Activated CD8-positive, alpha-beta T cell treated with anti-CD3 and anti-CD28 coated beads for 36 hours (primary cell): ENCODE results near the gene SPSB2. TPM values are rescaled to one million over a fixed set of nuclear protein-coding genes. Genes with fewer than 3 reads are reported as not detected.

Source experiments
- ATAC-seq: fragments of 200-7000 bp; cut with Tn5 transposase; one replicate; pipeline ENCODE4 v1.10.0; 2021; ENCODE audit warnings: mild to moderate bottlenecking, moderate library complexity
- CTCF ChIA-PET: fragments of 350-600 bp; sonication (Branson Sonifier 250); formaldehyde crosslinking; loops from one replicate; lab custom pipeline; 2021; ENCODE audit warnings: antibody characterized with exemption; lab: Charles Lee
- POLR2A ChIA-PET: fragments of 350-600 bp; sonication (Branson Sonifier 250); formaldehyde crosslinking; loops from one replicate; lab custom pipeline; 2021; ENCODE audit warnings: antibody characterized with exemption; lab: Charles Lee
- DNase-seq: peaks from one replicate; pipeline ENCODE4 v3.0.0-alpha.2; 2020
- H3K27ac Mint-ChIP-seq: one replicate; pipeline ENCODE4 v1.8.0; 2021; ENCODE audit warnings: mild to moderate bottlenecking, mixed read lengths
- H3K27me3 Mint-ChIP-seq: one replicate; pipeline ENCODE4 v1.8.0; 2021; ENCODE audit warnings: mixed read lengths
- H3K36me3 Mint-ChIP-seq: one replicate; pipeline ENCODE4 v1.8.0; 2021; ENCODE audit warnings: low read depth, mixed read lengths
- H3K4me1 Mint-ChIP-seq: one replicate; pipeline ENCODE4 v1.8.0; 2021; ENCODE audit warnings: low read depth, mixed read lengths
- H3K4me3 Mint-ChIP-seq: one replicate; pipeline ENCODE4 v1.8.0; 2021; ENCODE audit warnings: mild to moderate bottlenecking, moderate library complexity, mixed read lengths
- H3K9me3 Mint-ChIP-seq: one replicate; pipeline ENCODE4 v1.8.0; 2021; ENCODE audit warnings: mixed read lengths
- CTCF ChIP-seq: fragments of 200-600 bp; IDR thresholded peaks from one replicate; pipeline ENCODE4 v1.8.0; 2022; ENCODE audit warnings: antibody characterized with exemption, mild to moderate bottlenecking
- intact Hi-C: fragments of 100-400 bp; cut with micrococcal nuclease; formaldehyde crosslinking; loops from one replicate; pipeline ENCODE4 v1.10.0; 2022
- total RNA-seq, 2 experiments: library from RNA; stranded (reverse); gene quantifications; one replicate each; pipeline ENCODE4 v1.2.3, GENCODE V29; 2021

The SPSB2 gene
- total RNA-seq, 2 experiments from 2014 or later: 2.2 to 2.6 TPM

GRCh38 chr12:6836851-6837250 lies 36.3 kb downstream of the SPSB2 start:
- POLR2A ChIA-PET: interaction anchor here (0.6 to 1.2 kb wide), 4 partner anchors 13 to 112 kb away, joined by 3 to 5 read pairs (median 3); partner anchors contain the start of gene CDCA3
- Mint-ChIP-seq H3K27me3 (no peaks in the 10 kb centered on the region), H3K9me3 (no peaks in the 10 kb centered on the region), H3K4me3 (no peak overlapping the region), H3K36me3 (no peaks in the 10 kb centered on the region), H3K27ac (no peak overlapping the region), H3K4me1 (peaks cover 11% of the 10 kb centered on the region)
- DNase-seq (no peak), ATAC-seq (no peak)
- CTCF ChIA-PET: interaction anchor here (0.8 to 17.9 kb wide), 12 partner anchors 8 to 236 kb away, joined by 3 to 341 read pairs (median 7); partner anchors contain the start of genes CDCA3, COPS7A, MLF2 and P3H3
- TF ChIP-seq CTCF: no peak
- intact Hi-C loops: no loop called here

GRCh38 chr12:6834873-6835272 lies 38.2 kb downstream of the SPSB2 start:
- intact Hi-C loops: no loop called here
- H3K9me3 Mint-ChIP-seq: no peaks in the 10 kb centered on the region
- peaks cover 11% of the 10 kb centered on the region for H3K4me1 Mint-ChIP-seq
- TF ChIP-seq CTCF: no peak
- POLR2A ChIA-PET: interaction anchor here (0.5 to 1.6 kb wide), 8 partner anchors 8 to 401 kb away, joined by 3 to 6 read pairs (median 4); no protein-coding TSS in a partner anchor
- ATAC-seq (no peak), DNase-seq (no peak)
- H3K27me3 Mint-ChIP-seq: peaks cover 8% of the 10 kb centered on the region
- H3K36me3 Mint-ChIP-seq: no peaks in the 10 kb centered on the region
- no peak overlapping the region for H3K4me3 Mint-ChIP-seq
- H3K27ac Mint-ChIP-seq: no peak overlapping the region
- CTCF ChIA-PET: interaction anchor here (1.0 to 17.9 kb wide), 21 partner anchors 10 to 804 kb away, joined by 3 to 341 read pairs (median 5); partner anchors contain the start of genes CDCA3, COPS7A, GPR162 and MLF2

GRCh38 chr12:6834254-6834653 lies 38.8 kb downstream of the SPSB2 start:
- intact Hi-C loops: no loop called here
- CTCF ChIA-PET: interaction anchor here (1.0 to 17.9 kb wide), 23 partner anchors 9 to 805 kb away, joined by 3 to 341 read pairs (median 4); partner anchors contain the start of genes CDCA3, COPS7A, GPR162 and MLF2

GRCh38 chr12:6833189-6833890 lies 39.8 kb downstream of the SPSB2 start:
- Mint-ChIP-seq H3K36me3 (no peaks in the 10 kb centered on the region), H3K27ac (no peak overlapping the region), H3K27me3 (peaks cover 18% of the 10 kb centered on the region), H3K9me3 (no peaks in the 10 kb centered on the region), H3K4me1 (peaks cover 20% of the 10 kb centered on the region), H3K4me3 (no peak overlapping the region)
- CTCF ChIA-PET: interaction anchor here (0.9 to 17.9 kb wide), 13 partner anchors 8 to 215 kb away, joined by 3 to 341 read pairs (median 4); partner anchors contain the start of genes CDCA3, GPR162, MLF2 and PTMS
- ATAC-seq: no peak
- no peak for TF ChIP-seq CTCF
- intact Hi-C loops: no loop called here
- POLR2A ChIA-PET: interaction anchor here (0.6 to 1.6 kb wide), 4 partner anchors 9 to 38 kb away, joined by 3 to 7 read pairs (median 4); partner anchors contain the start of gene TPI1
- no peak for DNase-seq

More at GRCh38 chr12:6834254-6834653, 38.8 kb downstream of the SPSB2 start:
- DNase-seq (no peak), ATAC-seq (no peak)
- Mint-ChIP-seq H3K9me3 (no peaks in the 10 kb centered on the region), H3K4me3 (no peak overlapping the region), H3K27me3 (peaks cover 12% of the 10 kb centered on the region), H3K4me1 (peaks cover 14% of the 10 kb centered on the region), H3K27ac (no peak overlapping the region), H3K36me3 (no peaks in the 10 kb centered on the region)
- POLR2A ChIA-PET: interaction anchor here (0.9 to 1.6 kb wide), 5 partner anchors 9 to 57 kb away, joined by 3 to 6 read pairs (median 3); no protein-coding TSS in a partner anchor
- no peak for TF ChIP-seq CTCF
